SK-N-SH (cell line): Measurements from ENCODE around the gene OLFM1. TPM values are rescaled to one million over a fixed set of nuclear protein-coding genes. Genes with fewer than 3 reads are reported as not detected.

Source experiments
- CTCF ChIA-PET: fragments of 300-600, 350-600 bp; formaldehyde crosslinking; extraction: SDS; loops from one replicate; lab custom pipeline; 2021; lab: Yijun Ruan, JAX
- POLR2A ChIA-PET: fragments of 350-600 bp; sonication (Branson Sonifier 250); formaldehyde crosslinking; extraction: SDS; loops from one replicate; lab custom pipeline; 2020; ENCODE audit warnings: antibody characterized with exemption, inconsistent platforms; lab: Yijun Ruan, JAX
- DNase-seq: peaks from one replicate; pipeline ENCODE4 v3.0.0; 2012
- H2AFZ ChIP-seq: fragments of 200-600 bp; sonication (generic); 2 replicates; pipeline ENCODE4 v1.8.1; 2016; ENCODE audit warnings: antibody characterized with exemption, mild to moderate bottlenecking, low read depth
- H3F3A ChIP-seq: fragments of 200-600 bp; sonication (generic); replicated peaks from 2 replicates; pipeline ENCODE3; 2016; ENCODE audit warnings: antibody characterized with exemption, mild to moderate bottlenecking; ENCODE audit not compliant: insufficient read depth
- H3K27ac ChIP-seq, 2 experiments: fragments of 200-500 bp in 1 of 2; fragments of 200-600 bp in 1 of 2; sonication (Bioruptor generic) in 1 of 2; sonication (generic), shearing (Covaris generic) in 1 of 2; 2 replicates each; pipeline versions ENCODE4 v1.5.1 to v1.6.1; 2014 to 2016; ENCODE audit warnings: low read depth in 2 of 2, inconsistent platforms in 1 of 2, low read length in 1 of 2, mild to moderate bottlenecking in 1 of 2, mixed read lengths in 1 of 2
- H3K27me3 ChIP-seq: fragments of 200-600 bp; sonication (generic), shearing (Covaris generic); 2 replicates; pipeline ENCODE4 v1.6.1; 2016; ENCODE audit warnings: mixed run types; ENCODE audit not compliant: insufficient read depth
- H3K36me3 ChIP-seq, 2 experiments: fragments of 200-500 bp in 1 of 2; fragments of 200-600 bp in 1 of 2; sonication (Bioruptor generic) in 1 of 2; sonication (generic) in 1 of 2; replicated peaks in 1 of 2; 2 replicates each; pipeline versions ENCODE3 to v1.5.1; 2014 to 2016; ENCODE audit warnings: low read length in 1 of 2, mild to moderate bottlenecking in 1 of 2; ENCODE audit not compliant: insufficient read depth in 2 of 2, control insufficient read depth in 1 of 2
- H3K4me1 ChIP-seq, 2 experiments: fragments of 200-500 bp in 1 of 2; fragments of 200-600 bp in 1 of 2; sonication (Bioruptor generic) in 1 of 2; sonication (generic), shearing (Covaris generic) in 1 of 2; 2 replicates each; pipeline versions ENCODE4 v1.5.1 to v1.6.1; 2014 to 2016; ENCODE audit warnings: low read depth in 1 of 2, low read length in 1 of 2, mixed run types in 1 of 2; ENCODE audit not compliant: insufficient read depth in 2 of 2, control insufficient read depth in 1 of 2
- H3K4me2 ChIP-seq: fragments of 200-600 bp; sonication (generic), shearing (Covaris generic); 2 replicates; pipeline ENCODE4 v1.6.1; 2017; ENCODE audit warnings: mixed run types
- H3K4me3 ChIP-seq, 2 experiments: fragments of 200-500 bp in 1 of 2; fragments of 200-600 bp in 1 of 2; sonication (Bioruptor generic) in 1 of 2; sonication (generic), shearing (Covaris generic) in 1 of 2; 2 replicates each; pipeline versions ENCODE4 v1.5.1 to v1.8.1; 2014 to 2016; ENCODE audit warnings: low read depth in 2 of 2, inconsistent platforms in 1 of 2, low read length in 1 of 2, mild to moderate bottlenecking in 1 of 2, mixed read lengths in 1 of 2, moderate library complexity in 1 of 2
- H3K79me2 ChIP-seq: fragments of 200-600 bp; sonication (generic); 2 replicates; pipeline ENCODE4 v1.8.1; 2017; ENCODE audit warnings: mild to moderate bottlenecking; ENCODE audit not compliant: insufficient read depth
- H3K9ac ChIP-seq: fragments of 200-600 bp; sonication (generic); 2 replicates; pipeline ENCODE4 v1.6.1; 2017; ENCODE audit warnings: mixed run types
- H3K9me2 ChIP-seq: fragments of 200-600 bp; sonication (generic); 2 replicates; pipeline ENCODE4 v1.6.1; 2017; ENCODE audit warnings: mixed run types
- H3K9me3 ChIP-seq: fragments of 200-600 bp; sonication (generic); 2 replicates; pipeline ENCODE4 v1.6.1; 2017; ENCODE audit warnings: mixed run types, mild to moderate bottlenecking, moderate library complexity
- H4K20me1 ChIP-seq: fragments of 200-600 bp; sonication (generic); 2 replicates; pipeline ENCODE4 v1.6.1; 2017; ENCODE audit warnings: mild to moderate bottlenecking, mixed run types; ENCODE audit not compliant: insufficient read depth
- CTCF ChIP-seq: fragments of 200-600 bp; sonication (generic); IDR thresholded peaks from 2 replicates; pipeline ENCODE4 v1.6.1; 2017; ENCODE audit warnings: antibody characterized with exemption, mild to moderate bottlenecking, moderate library complexity
- ELF1 ChIP-seq: IDR thresholded peaks from 2 replicates; pipeline ENCODE4 v1.4.0; 2012
- FOXJ3 ChIP-seq: sonication (generic); formaldehyde crosslinking; IDR thresholded peaks from 2 replicates; pipeline ENCODE4 v1.5.1; 2020; ENCODE audit warnings: mild to moderate bottlenecking, missing genetic modification reagents
- GABPA ChIP-seq: IDR thresholded peaks from 2 replicates; pipeline ENCODE4 v1.4.0; 2012; ENCODE audit warnings: low read depth, mild to moderate bottlenecking
- GATA2 ChIP-seq: sonication (generic); formaldehyde crosslinking; IDR thresholded peaks from 2 replicates; pipeline ENCODE4 v1.5.0; 2020; ENCODE audit warnings: mild to moderate bottlenecking, missing genetic modification reagents
- IRF3 ChIP-seq: fragments of 150-350 bp; IDR thresholded peaks from 2 replicates; pipeline ENCODE4 v1.6.1; 2016; ENCODE audit warnings: mild to moderate bottlenecking, low read depth, low read length
- MAX ChIP-seq: IDR thresholded peaks from 2 replicates; pipeline ENCODE4 v1.4.0; 2012; ENCODE audit warnings: low read depth
- NFIC ChIP-seq: IDR thresholded peaks from 2 replicates; pipeline ENCODE4 v1.4.0; 2012; ENCODE audit warnings: borderline replicate concordance
- POLR2AphosphoS5 ChIP-seq: IDR thresholded peaks from 2 replicates; pipeline ENCODE4 v1.6.1; 2012; ENCODE audit warnings: low read depth, low read length
- REST ChIP-seq: IDR thresholded peaks from 2 replicates; pipeline ENCODE4 v1.6.1; 2012; ENCODE audit warnings: mild to moderate bottlenecking, low read depth, low read length, moderate library complexity
- RXRA ChIP-seq: IDR thresholded peaks from 2 replicates; pipeline ENCODE4 v1.4.0; 2012; ENCODE audit warnings: low read depth, mild to moderate bottlenecking, borderline replicate concordance
- SIN3A ChIP-seq: IDR thresholded peaks from 2 replicates; pipeline ENCODE4 v1.6.1; 2012; ENCODE audit warnings: low read depth, mild to moderate bottlenecking, low read length, moderate library complexity, borderline replicate concordance
- SMC3 ChIP-seq: IDR thresholded peaks from 2 replicates; pipeline ENCODE4 v1.6.1; 2012; ENCODE audit warnings: low read depth, low read length, improper control_type of control experiment
- ZBTB33 ChIP-seq: IDR thresholded peaks from 2 replicates; pipeline ENCODE4 v1.4.0; 2012; ENCODE audit warnings: low read depth, borderline replicate concordance
- WGBS: methylation state at CpG from one replicate; pipeline ENCODE4 v1.1.6; 2017; ENCODE audit warnings: low lambda C conversion rate; 5-methylcytosine and 5-hydroxymethylcytosine counted together
- polyA plus RNA-seq, 3 experiments: library from polyadenylated mRNA; depleted of rRNA; stranded (reverse); fragments of >200 nt; gene quantifications; 2 replicates each; pipeline ENCODE4 v1.2.3, GENCODE V29; 2012

The OLFM1 gene
- polyA plus RNA-seq, 1 of the 3 experiments (the other 2 are of a cell fraction), result 15.9 TPM

GRCh38 chr9:135145312-135145711, 57.8 kb downstream of the OLFM1 start:
- Histone ChIP-seq H3K9me3 (no peaks in the 10 kb centered on the region), H4K20me1 (no peaks in the 10 kb centered on the region), H3K27me3 (no peaks in the 10 kb centered on the region), H3K9ac (no peak overlapping the region), H2AFZ (no peak overlapping the region), H3K27ac (no peak overlapping the region), H3K4me2 (no peak overlapping the region), H3K79me2 (no peaks in the 10 kb centered on the region), H3K4me1 (peaks cover 0 to 39% of the 10 kb centered on the region in 2 experiments; a peak in 1 of 4 replicates), H3K4me3 (no peak overlapping the region), H3K9me2 (no peaks in the 10 kb centered on the region), H3K36me3 (no peaks in the 10 kb centered on the region), H3F3A (no peaks in the 10 kb centered on the region)
- ChIA-PET CTCF (interaction anchor here (1.3 to 1.7 kb wide), 2 partner anchors 9 to 59 kb away, joined by 4 to 7 read pairs; no protein-coding TSS in a partner anchor), POLR2A (no interaction called here)
- TF ChIP-seq IRF3 (no peak), SIN3A (no peak), POLR2AphosphoS5 (no peak), CTCF (no peak), SMC3 (no peak), ZBTB33 (no peak), RXRA (no peak), REST (no peak), GABPA (no peak), MAX (no peak), NFIC (no peak), GATA2 (no peak), FOXJ3 (CRISPR knock-in tag) (no peak), ELF1 (no peak)
- no peak for DNase-seq
- WGBS, result 64% methylated on average over 9 of the region's 9 CpGs
